ENCODE measurements around the gene DPP6. TPM values are rescaled to one million over a fixed set of nuclear protein-coding genes. Genes with fewer than 3 reads are reported as not detected.

DPP6 gene
- total RNA-seq, 1 donor from 2014 or later = not detected

DNA sequence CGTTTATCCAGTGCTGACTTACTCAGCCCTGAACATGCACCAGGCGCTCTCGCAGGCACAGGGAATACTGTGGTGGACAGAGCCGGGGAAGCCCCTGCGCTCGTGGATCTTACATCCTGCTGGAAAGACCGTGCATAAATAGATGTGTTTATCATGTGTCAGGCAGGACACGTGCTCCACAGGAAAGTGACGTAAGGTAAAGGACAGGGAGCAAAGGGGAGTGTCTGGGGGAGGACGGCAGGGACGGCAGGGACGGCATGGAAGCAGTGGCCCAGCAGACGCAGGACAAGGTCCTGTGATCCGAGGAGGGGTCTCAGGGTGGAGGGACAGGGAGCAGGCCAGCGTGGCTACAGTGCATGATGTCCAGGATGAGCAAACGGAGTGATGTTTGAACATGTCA, 540.2 kb downstream of the DPP6 start:
- H3K36me3 Mint-ChIP-seq (ENCODE audit: unreplicated experiment) = peaks cover 18% of the 10 kb centered on the region
- H3K27ac Mint-ChIP-seq (ENCODE audit: unreplicated experiment) = no peak overlapping the region
- TF ChIP-seq, protein P1, sequence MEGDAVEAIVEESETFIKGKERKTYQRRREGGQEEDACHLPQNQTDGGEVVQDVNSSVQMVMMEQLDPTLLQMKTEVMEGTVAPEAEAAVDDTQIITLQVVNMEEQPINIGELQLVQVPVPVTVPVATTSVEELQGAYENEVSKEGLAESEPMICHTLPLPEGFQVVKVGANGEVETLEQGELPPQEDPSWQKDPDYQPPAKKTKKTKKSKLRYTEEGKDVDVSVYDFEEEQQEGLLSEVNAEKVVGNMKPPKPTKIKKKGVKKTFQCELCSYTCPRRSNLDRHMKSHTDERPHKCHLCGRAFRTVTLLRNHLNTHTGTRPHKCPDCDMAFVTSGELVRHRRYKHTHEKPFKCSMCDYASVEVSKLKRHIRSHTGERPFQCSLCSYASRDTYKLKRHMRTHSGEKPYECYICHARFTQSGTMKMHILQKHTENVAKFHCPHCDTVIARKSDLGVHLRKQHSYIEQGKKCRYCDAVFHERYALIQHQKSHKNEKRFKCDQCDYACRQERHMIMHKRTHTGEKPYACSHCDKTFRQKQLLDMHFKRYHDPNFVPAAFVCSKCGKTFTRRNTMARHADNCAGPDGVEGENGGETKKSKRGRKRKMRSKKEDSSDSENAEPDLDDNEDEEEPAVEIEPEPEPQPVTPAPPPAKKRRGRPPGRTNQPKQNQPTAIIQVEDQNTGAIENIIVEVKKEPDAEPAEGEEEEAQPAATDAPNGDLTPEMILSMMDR (IDR thresholded peaks at IDR 0.05; ENCODE audit: partially characterized antibody, unreplicated experiment) = no peak
- no peak for DNase-seq
- H3K27me3 Mint-ChIP-seq (ENCODE audit: unreplicated experiment) = no peaks in the 10 kb centered on the region
- no peak overlapping the region for H3K4me3 Mint-ChIP-seq (ENCODE audit: unreplicated experiment)
- no peaks in the 10 kb centered on the region for H3K4me1 Mint-ChIP-seq (ENCODE audit: low read depth, unreplicated experiment)
- peaks cover 29% of the 10 kb centered on the region for H3K9me3 Mint-ChIP-seq (ENCODE audit: unreplicated experiment)

DNA sequence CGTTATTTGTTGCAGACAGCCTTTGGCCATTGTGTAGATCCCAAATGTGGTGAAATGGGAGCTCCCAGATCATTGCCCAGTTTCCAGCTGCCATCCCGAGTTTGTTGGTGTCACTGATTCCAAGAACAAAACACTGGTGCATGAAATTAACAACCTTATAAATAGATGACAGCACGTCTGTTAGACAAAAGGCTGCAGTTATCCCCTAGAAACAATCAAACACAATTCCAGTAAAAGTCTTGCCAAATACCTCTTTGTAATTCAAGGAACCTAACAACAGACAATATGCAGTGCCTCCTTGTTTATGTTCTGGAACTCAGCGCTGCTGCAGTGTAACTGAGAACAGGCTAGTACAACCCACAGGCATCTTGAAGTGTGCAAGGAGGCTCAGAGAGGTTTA, 546.2 kb downstream of the DPP6 start:
- Mint-ChIP-seq H3K4me3 (ENCODE audit: unreplicated experiment) (no peak overlapping the region), H3K4me1 (ENCODE audit: low read depth, unreplicated experiment) (no peaks in the 10 kb centered on the region), H3K36me3 (ENCODE audit: unreplicated experiment) (peaks cover 9% of the 10 kb centered on the region), H3K9me3 (ENCODE audit: unreplicated experiment) (peaks cover 21% of the 10 kb centered on the region), H3K27me3 (ENCODE audit: unreplicated experiment) (peaks cover 2% of the 10 kb centered on the region), H3K27ac (ENCODE audit: unreplicated experiment) (no peak overlapping the region)
- TF ChIP-seq, protein P1 (IDR thresholded peaks at IDR 0.05; ENCODE audit: partially characterized antibody, unreplicated experiment) = no peak
- no peak for DNase-seq

DNA sequence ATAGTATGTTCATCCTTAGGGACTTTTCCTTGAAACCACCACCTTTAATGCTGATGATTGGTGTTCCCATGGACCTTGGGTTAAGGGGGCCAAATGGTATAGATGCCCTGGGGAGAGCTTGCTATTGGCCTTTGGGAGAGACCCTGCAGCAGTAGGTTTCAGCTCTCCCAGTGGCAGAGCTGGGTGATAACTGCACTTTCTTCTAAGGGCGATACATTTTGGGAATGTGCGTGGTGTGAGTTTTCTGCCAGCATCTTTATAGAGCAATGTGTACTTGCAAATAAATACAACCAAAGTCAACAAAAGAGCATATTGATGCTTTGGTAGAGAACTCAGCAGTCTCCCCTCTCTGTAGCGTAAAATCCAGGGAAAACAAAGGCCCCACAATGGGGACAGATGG, 546.7 kb downstream of the DPP6 start:
- Mint-ChIP-seq H3K9me3 (ENCODE audit: unreplicated experiment) (peaks cover 19% of the 10 kb centered on the region), H3K27ac (ENCODE audit: unreplicated experiment) (no peak overlapping the region), H3K4me3 (ENCODE audit: unreplicated experiment) (no peak overlapping the region), H3K27me3 (ENCODE audit: unreplicated experiment) (peaks cover 2% of the 10 kb centered on the region), H3K36me3 (ENCODE audit: unreplicated experiment) (peaks cover 9% of the 10 kb centered on the region), H3K4me1 (ENCODE audit: low read depth, unreplicated experiment) (no peaks in the 10 kb centered on the region)
- TF ChIP-seq, protein P1 (IDR thresholded peaks at IDR 0.05; ENCODE audit: partially characterized antibody, unreplicated experiment) = no peak
- no peak for DNase-seq

DNA sequence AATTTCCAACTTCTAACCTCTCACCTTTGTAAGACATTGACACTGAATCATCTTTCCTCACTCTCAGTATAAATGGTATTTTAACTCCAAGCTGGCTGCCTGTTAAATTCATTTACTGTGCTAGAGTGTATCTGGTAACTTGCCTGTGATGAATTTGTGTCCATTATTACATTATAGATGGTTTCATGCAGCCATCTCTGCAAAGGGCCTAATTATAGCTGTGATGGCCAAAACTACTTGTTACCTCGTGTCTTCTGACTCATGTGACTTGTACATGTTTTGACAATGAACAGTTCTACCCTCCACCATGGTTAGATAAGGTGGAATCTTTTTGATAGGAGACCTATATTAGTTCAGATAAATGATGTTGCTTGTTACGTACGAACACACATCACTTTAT, 558.7 kb downstream of the DPP6 start:
- Mint-ChIP-seq H3K27me3 (ENCODE audit: unreplicated experiment) (peaks cover 3% of the 10 kb centered on the region), H3K4me3 (ENCODE audit: unreplicated experiment) (no peak overlapping the region), H3K36me3 (ENCODE audit: unreplicated experiment) (no peaks in the 10 kb centered on the region), H3K4me1 (ENCODE audit: low read depth, unreplicated experiment) (no peaks in the 10 kb centered on the region), H3K27ac (ENCODE audit: unreplicated experiment) (no peak overlapping the region), H3K9me3 (ENCODE audit: unreplicated experiment) (peaks cover 2% of the 10 kb centered on the region)
- DNase-seq = no peak
- TF ChIP-seq, protein P1 (IDR thresholded peaks at IDR 0.05; ENCODE audit: partially characterized antibody, unreplicated experiment) = no peak

DNA sequence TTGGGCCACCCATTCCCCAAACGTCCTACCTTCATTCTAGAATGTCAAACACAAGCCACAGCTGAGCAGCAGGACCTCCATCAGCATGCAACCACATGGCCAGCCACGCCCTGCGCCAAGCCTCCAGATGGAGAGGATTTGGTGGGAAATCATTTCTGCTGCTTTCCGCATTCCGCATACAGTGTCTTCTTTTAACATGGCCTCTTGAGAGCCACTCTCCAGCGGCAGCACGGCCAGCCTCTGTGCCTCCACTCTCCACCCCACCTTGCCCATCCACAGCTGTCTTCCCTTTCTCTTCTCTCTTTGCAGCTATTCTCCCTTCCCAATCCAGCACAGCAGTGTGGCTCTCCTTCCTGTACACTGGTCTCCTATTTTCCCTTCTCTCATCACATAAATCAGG, 561.6 kb downstream of the DPP6 start:
- peaks cover 3% of the 10 kb centered on the region for H3K27me3 Mint-ChIP-seq (ENCODE audit: unreplicated experiment)
- H3K9me3 Mint-ChIP-seq (ENCODE audit: unreplicated experiment) = peaks cover 3% of the 10 kb centered on the region
- H3K4me1 Mint-ChIP-seq (ENCODE audit: low read depth, unreplicated experiment) = no peaks in the 10 kb centered on the region
- no peak overlapping the region for H3K4me3 Mint-ChIP-seq (ENCODE audit: unreplicated experiment)
- H3K27ac Mint-ChIP-seq (ENCODE audit: unreplicated experiment) = no peak overlapping the region
- no peaks in the 10 kb centered on the region for H3K36me3 Mint-ChIP-seq (ENCODE audit: unreplicated experiment)
- no peak for DNase-seq
- TF ChIP-seq, protein P1 (IDR thresholded peaks at IDR 0.05; ENCODE audit: partially characterized antibody, unreplicated experiment) = no peak

Data from glutamatergic neuron (in vitro differentiated cells).